NCI-H2081 treated with DMSO at 0.1 percent for 48 hours (cell line): ENCODE results near the gene TFCP2L1.
"Not testable (repeated sequence)": the region's sequence is repeated elsewhere in the genome, so short reads cannot be mapped to it uniquely, and the experiment has no call there.

Experiments
- DNase-seq: peaks from one replicate; lab custom pipeline; 2025; lab: John Stamatoyannopoulos, UW

TFCP2L1 gene

GRCh38 chr2:121295911-121296650 lies 11.1 kb upstream of the TFCP2L1 start:
- DNase-seq: no peak

GRCh38 chr2:121294881-121295840 lies 10.2 kb upstream of the TFCP2L1 start:
- no peak for DNase-seq

GRCh38 chr2:121293450-121294325 lies 8.7 kb upstream of the TFCP2L1 start:
- no peak for DNase-seq

- no peak for DNase-seq
These were observed 6.2 kb upstream of the TFCP2L1 start for GRCh38 chr2:121291251-121291580.

- DNase-seq: no peak
These were observed 4.3 kb upstream of the TFCP2L1 start for GRCh38 chr2:121289271-121289670.

GRCh38 chr2:121288454-121289231 lies 3.6 kb upstream of the TFCP2L1 start:
- DNase-seq: no peak

GRCh38 chr2:121287956-121288355 lies 3.0 kb upstream of the TFCP2L1 start:
- DNase-seq: no peak

GRCh38 chr2:121287146-121287798 lies 2.3 kb upstream of the TFCP2L1 start:
- no peak for DNase-seq

GRCh38 chr2:121286506-121286905 lies 1.5 kb upstream of the TFCP2L1 start:
- DNase-seq: no peak

- no peak for DNase-seq
These were observed 924 bp upstream of the TFCP2L1 start for GRCh38 chr2:121285926-121286325.

- no peak for DNase-seq
These were observed 1.1 kb downstream of the TFCP2L1 start for GRCh38 chr2:121283670-121284462.

GRCh38 chr2:121282800-121283385 lies 2.1 kb downstream of the TFCP2L1 start:
- DNase-seq: no peak

GRCh38 chr2:121281694-121282093 lies 3.3 kb downstream of the TFCP2L1 start:
- DNase-seq: no peak

- no peak for DNase-seq
These were observed 3.9 kb downstream of the TFCP2L1 start for GRCh38 chr2:121281107-121281506.

- DNase-seq: no peak
These were observed 5.4 kb downstream of the TFCP2L1 start for GRCh38 chr2:121279476-121280220.

- no peak for DNase-seq
These were observed 8.7 kb downstream of the TFCP2L1 start for GRCh38 chr2:121276341-121276740.

GRCh38 chr2:121273116-121273515 lies 11.9 kb downstream of the TFCP2L1 start:
- no peak for DNase-seq

GRCh38 chr2:121272596-121272995 lies 12.4 kb downstream of the TFCP2L1 start:
- DNase-seq: no peak

- DNase-seq: not testable (repeated sequence)
These were observed 15.6 kb downstream of the TFCP2L1 start for GRCh38 chr2:121269436-121269835.
